Kidney (tissue), 14 donors: ENCODE data around the gene TBC1D8. TPM values are rescaled to one million over a fixed set of nuclear protein-coding genes. Genes with fewer than 3 reads are reported as not detected.
"Not testable (repeated sequence)": the region's sequence is repeated elsewhere in the genome, so short reads cannot be mapped to it uniquely, and the experiment has no call there.

ENCODE experiments used
- DNase-seq, 5 donors: peaks; one replicate each; pipeline ENCODE4 v3.0.0-alpha.2; 2013 to 2020
- FAIRE-seq: peaks from 2 replicates; lab custom pipeline; 2012; peaks lifted over from hg19 to GRCh38; lab: Jason Lieb, UNC
- H3K27ac ChIP-seq, 2 donors: one replicate each; pipeline ENCODE4 v1.7.0; 2013; ENCODE audit warnings: low read depth in 2 of 2, low read length in 2 of 2, inconsistent platforms in 1 of 2
- H3K27me3 ChIP-seq: one replicate; pipeline ENCODE4 v1.7.1; 2013; ENCODE audit warnings: low read length, inconsistent platforms; ENCODE audit not compliant: control insufficient read depth, insufficient read depth
- H3K36me3 ChIP-seq, 3 donors: one replicate each; pipeline versions ENCODE4 v1.7.0 to v1.7.1; 2013; ENCODE audit warnings: low read length in 3 of 3, control low read depth in 1 of 3, inconsistent platforms in 1 of 3; ENCODE audit not compliant: insufficient read depth in 3 of 3, control insufficient read depth in 2 of 3
- H3K4me1 ChIP-seq, 3 donors: one replicate each; pipeline versions ENCODE4 v1.7.0 to v1.7.1; 2013; ENCODE audit warnings: low read length in 3 of 3, inconsistent platforms in 1 of 3, low read depth in 1 of 3; ENCODE audit not compliant: control insufficient read depth in 2 of 3, insufficient read depth in 2 of 3
- H3K4me3 ChIP-seq, 3 donors: one replicate each; pipeline versions ENCODE4 v1.7.0 to v1.8.1; 2013; ENCODE audit warnings: low read length in 3 of 3, control low read depth in 1 of 3, inconsistent platforms in 1 of 3
- H3K9ac ChIP-seq, 3 donors: one replicate each; pipeline versions ENCODE4 v1.7.0 to v1.7.1; 2013; ENCODE audit warnings: low read length in 3 of 3, control low read depth in 1 of 3, inconsistent platforms in 1 of 3
- H3K9me3 ChIP-seq, 3 donors: one replicate each; pipeline versions ENCODE4 v1.7.0 to v1.7.1; 2013; ENCODE audit warnings: low read length in 3 of 3, control low read depth in 1 of 3, inconsistent platforms in 1 of 3; ENCODE audit not compliant: control insufficient read depth in 2 of 3, insufficient read depth in 1 of 3
- intact Hi-C: fragments of 100-400 bp; cut with DNase I; formaldehyde crosslinking; loops from one replicate; pipeline ENCODE4 v1.11.1; 2022
- polyA plus RNA-seq: library from polyadenylated mRNA; stranded (reverse); fragments of 350-450 nt; fragmentation: Illumina TruSeq; extraction: RNeasy Lipid Tissue Mini Kit (QIAGEN cat#74804); gene quantifications from one replicate; pipeline ENCODE4 v1.2.3, GENCODE V29; 2014; ENCODE audit warnings: low read depth, low replicate concordance; ENCODE audit not compliant: insufficient read depth
- total RNA-seq: library from RNA; stranded (reverse); fragmentation: NEBNext Ultra II Directional; extraction: Animal tissue kit (Norgen Biotek cat#: 25700); gene quantifications from one replicate; pipeline ENCODE4 v1.2.1, GENCODE V29; 2021
- TF ChIP-seq, protein P1 (sequence below): IDR thresholded peaks from 3 replicates; pipeline ENCODE4 v1.5.1; 2012; ENCODE audit warnings: mild to moderate bottlenecking, moderate library complexity, borderline replicate concordance; ENCODE audit not compliant: insufficient read depth; ENCODE audit errors: extremely low read depth
- donor health status: control.
- donor health status: control.
- donor health status: control.
- donor health status: control.
- donor health status: control.
- donor health status: DM: yes; HTN: yes; CAD: no.
- donor health status: Normal renal cell carcinoma (clear cell type).

Gene TBC1D8
- total and polyA plus RNA-seq, 2 donors from 2014 or later, result 7.4 to 47.9 TPM

DNA sequence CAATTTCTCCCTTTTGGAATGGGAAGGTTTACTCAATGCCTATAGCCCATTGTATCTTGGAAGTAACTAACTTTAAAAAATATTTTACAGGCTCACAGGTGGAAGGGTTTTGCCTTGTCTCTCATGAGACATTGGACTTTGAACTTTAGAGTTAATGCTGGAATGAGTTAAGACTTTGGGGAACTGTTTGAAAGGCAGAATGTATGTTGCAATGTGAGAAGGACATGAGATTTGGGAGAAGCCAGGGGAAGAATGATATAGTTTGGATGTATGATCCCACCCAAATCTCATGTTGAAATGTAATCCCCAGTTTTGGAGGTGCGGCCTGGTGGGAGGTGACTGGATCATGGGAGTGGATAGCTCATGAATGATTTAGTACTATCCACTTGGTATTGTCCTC is 17.5 kb upstream of the TBC1D8 start:
- Histone ChIP-seq H3K4me3 (no peak overlapping the region), H3K9ac (no peak overlapping the region), H3K4me1 (no peaks in the 10 kb centered on the region), H3K9me3 (peaks cover 0 to 6% (median 0%) of the 10 kb centered on the region in 3 donors), H3K36me3 (no peaks in the 10 kb centered on the region), H3K27ac (no peak overlapping the region), H3K27me3 (no peaks in the 10 kb centered on the region)
- intact Hi-C loops, result no loop called here
- no peak for FAIRE-seq
- DNase-seq, result no peak
- TF ChIP-seq, protein P1, sequence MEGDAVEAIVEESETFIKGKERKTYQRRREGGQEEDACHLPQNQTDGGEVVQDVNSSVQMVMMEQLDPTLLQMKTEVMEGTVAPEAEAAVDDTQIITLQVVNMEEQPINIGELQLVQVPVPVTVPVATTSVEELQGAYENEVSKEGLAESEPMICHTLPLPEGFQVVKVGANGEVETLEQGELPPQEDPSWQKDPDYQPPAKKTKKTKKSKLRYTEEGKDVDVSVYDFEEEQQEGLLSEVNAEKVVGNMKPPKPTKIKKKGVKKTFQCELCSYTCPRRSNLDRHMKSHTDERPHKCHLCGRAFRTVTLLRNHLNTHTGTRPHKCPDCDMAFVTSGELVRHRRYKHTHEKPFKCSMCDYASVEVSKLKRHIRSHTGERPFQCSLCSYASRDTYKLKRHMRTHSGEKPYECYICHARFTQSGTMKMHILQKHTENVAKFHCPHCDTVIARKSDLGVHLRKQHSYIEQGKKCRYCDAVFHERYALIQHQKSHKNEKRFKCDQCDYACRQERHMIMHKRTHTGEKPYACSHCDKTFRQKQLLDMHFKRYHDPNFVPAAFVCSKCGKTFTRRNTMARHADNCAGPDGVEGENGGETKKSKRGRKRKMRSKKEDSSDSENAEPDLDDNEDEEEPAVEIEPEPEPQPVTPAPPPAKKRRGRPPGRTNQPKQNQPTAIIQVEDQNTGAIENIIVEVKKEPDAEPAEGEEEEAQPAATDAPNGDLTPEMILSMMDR, result no peak

DNA sequence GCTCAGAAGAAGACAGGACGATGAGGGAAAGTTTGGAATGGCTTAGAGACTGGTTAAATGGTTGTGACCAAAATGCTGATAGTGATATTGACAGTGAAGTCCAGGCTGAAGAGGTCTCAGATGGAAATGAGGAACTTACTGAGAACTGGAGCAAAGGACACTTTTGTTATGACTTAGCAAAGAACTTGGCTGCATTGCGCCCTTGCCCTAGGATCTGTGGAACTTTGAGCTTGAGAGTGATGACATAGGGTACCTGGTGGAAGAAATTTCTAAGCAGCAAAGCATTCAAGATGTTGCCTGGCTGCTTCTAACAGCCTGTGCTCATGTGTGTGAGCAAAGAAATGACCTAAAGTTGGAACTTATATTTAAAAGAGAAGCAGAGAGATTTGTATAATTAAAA is 16.4 kb upstream of the TBC1D8 start:
- H3K36me3 ChIP-seq, H3K4me3 ChIP-seq, H3K9ac ChIP-seq, H3K27me3 ChIP-seq, H3K9me3 ChIP-seq, H3K4me1 ChIP-seq, H3K27ac ChIP-seq, FAIRE-seq, intact Hi-C loops, DNase-seq: not testable (repeated sequence)

DNA sequence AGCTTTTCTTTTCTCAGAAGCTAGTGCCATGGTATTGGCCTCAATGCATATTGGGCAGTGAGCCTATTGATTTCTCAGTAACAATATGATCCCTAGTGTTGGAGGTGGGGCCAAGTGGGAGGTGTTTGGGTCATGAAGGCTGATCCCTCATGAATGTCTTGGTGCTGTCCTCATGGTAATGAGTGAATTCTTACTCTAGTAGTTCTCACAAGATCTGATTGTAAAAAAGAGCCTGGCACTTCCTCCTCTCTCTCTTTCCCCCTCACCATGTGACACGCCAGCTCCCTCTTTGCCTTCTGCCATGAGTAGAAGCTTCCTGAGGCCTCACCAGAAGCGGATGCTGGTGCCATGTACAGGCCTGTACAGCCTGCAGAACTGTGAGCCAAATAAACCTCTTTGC is 12.8 kb upstream of the TBC1D8 start:
- Histone ChIP-seq H3K36me3 (no peaks in the 10 kb centered on the region), H3K4me1 (no peaks in the 10 kb centered on the region), H3K4me3 (no peak overlapping the region), H3K27me3 (no peaks in the 10 kb centered on the region), H3K27ac (no peak overlapping the region), H3K9ac (no peak overlapping the region), H3K9me3 (peaks cover 0 to 6% (median 0%) of the 10 kb centered on the region in 3 donors)
- FAIRE-seq (no peak), DNase-seq (no peak)
- intact Hi-C loops, result no loop called here
- TF ChIP-seq, protein P1, result no peak

DNA sequence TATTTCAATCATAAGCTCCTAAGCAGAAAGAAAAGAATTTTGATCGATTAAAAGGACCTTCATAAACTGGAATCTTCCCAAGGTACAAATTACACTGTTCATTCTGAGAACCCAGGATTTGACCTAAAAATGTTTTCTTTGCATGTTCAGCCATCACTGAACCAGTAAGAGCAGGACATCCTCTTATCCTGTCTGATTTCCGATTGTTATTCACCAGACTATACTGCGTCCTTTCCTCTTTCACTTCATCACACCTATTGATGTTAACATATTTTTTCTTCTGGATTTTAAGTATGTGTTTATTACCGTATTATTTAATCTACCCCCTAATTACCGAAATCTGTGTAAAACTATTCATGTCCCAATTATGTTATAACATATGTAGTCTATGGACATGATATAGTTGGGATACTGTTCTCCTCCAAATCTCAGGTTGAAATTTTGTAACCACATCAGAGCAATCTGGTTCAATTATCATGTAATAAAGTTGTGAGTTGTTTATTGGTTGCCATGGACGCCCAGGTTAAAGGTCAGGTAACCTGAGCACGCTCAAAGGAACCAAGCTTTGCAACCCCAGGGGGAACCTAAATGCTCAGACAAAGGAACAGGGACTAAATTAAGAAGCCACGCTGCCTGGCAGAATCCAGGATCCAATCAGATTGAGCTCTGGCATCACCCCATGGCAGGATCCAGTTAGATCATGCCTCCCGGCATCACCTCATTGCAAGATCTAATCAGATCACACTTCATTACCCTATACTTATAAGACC is 11.6 kb upstream of the TBC1D8 start:
- no peaks in the 10 kb centered on the region for H3K36me3 ChIP-seq
- no peak overlapping the region for H3K9ac ChIP-seq
- H3K27ac ChIP-seq, result no peak overlapping the region
- intact Hi-C loops, result no loop called here
- no peaks in the 10 kb centered on the region for H3K9me3 ChIP-seq
- TF ChIP-seq, protein P1, result no peak
- H3K27me3 ChIP-seq, result no peaks in the 10 kb centered on the region
- no peaks in the 10 kb centered on the region for H3K4me1 ChIP-seq
- DNase-seq, result peak in 4 of 5 donors; percentile 43 to 66 (median 62)
- no peak for FAIRE-seq
- no peak overlapping the region for H3K4me3 ChIP-seq
